AG09319 (cell line): ENCODE measurements around the gene PTCD2.

Experiments
- DNase-seq: peaks from one replicate; pipeline ENCODE4 v3.0.0-alpha.2; 2010; ENCODE audit warnings: low read depth; ENCODE audit errors: extremely low read depth
- CTCF ChIP-seq: IDR thresholded peaks from 2 replicates; pipeline ENCODE4 v1.5.1; 2011; ENCODE audit warnings: low read depth, mild to moderate bottlenecking, inconsistent platforms, low read length, moderate library complexity

Gene PTCD2

GRCh38 chr5:72417333-72418062 is 97.3 kb downstream of the PTCD2 start:
- no peak for TF ChIP-seq CTCF
- DNase-seq: no peak
